HG03457 (cell line): ENCODE results near the gene SPCS1.
"Not testable (repeated sequence)": the region's sequence is repeated elsewhere in the genome, so short reads cannot be mapped to it uniquely, and the experiment has no call there.

Experiments used
- ATAC-seq: cut with Tn5 transposase; IDR thresholded peaks from one replicate; pipeline ENCODE4 v1.9.1; 2021; ENCODE audit warnings: moderate number of reproducible peaks; ENCODE audit not compliant: unreplicated experiment

SPCS1 gene

DNA sequence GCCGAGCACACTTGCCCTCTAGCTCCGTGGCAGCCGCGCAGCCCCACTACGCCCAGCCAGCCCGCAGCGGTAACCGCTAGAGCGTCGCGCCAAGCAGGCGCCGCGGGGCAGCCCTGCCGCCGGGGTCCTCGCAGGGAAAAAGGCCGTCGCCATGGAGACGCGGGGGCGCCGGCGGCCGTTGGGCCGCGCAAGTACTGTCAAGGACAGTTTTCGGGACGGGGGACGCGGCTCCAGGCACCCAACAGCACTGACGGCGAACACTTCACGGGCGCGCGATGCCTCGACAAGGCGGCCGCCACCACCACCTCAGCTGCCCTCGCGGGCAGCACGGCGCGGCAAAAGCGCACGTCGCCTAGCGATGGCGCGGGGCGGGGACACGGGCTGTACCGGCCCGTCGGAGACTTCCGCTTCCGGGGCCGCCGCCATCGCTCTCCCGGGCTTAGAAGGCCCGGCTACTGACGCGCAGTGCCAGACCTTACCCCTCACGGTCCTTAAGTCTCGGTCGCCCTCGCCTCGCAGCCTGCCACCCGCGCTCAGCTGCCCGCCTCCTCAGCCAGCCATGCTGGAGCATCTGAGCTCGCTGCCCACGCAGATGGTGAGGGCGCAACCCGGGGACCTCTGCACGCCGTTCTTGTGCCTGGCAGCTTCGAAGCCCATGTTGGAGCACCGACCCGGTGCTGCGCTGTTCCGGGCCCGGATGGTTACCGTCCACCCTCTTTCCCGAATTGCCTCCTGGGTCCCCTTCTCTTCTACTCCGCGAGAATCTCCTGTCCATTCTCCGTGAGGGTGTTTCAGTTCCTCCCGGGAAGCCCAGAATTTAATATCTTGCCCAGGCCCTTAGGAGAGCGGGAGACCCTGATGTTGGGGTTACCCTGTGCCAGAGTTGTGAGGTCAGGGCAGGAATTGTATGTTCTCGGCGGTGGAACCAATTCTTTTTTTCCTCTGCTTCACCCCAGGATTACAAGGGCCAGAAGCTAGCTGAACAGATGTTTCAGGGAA is at the start of gene SPCS1, which contains the start of gene GLT8D1:
Gene SPCS1, plus strand, starts transcription at position 419 of the 999 bp plus-strand sequence. Its CDS starts 141 bp downstream, at position 560.
Gene GLT8D1, minus strand, starts transcription at position 104 of the 999 bp plus-strand sequence. CDS start 5,331 bp downstream, outside the sequence.
- ATAC-seq, result peak; percentile 69

DNA sequence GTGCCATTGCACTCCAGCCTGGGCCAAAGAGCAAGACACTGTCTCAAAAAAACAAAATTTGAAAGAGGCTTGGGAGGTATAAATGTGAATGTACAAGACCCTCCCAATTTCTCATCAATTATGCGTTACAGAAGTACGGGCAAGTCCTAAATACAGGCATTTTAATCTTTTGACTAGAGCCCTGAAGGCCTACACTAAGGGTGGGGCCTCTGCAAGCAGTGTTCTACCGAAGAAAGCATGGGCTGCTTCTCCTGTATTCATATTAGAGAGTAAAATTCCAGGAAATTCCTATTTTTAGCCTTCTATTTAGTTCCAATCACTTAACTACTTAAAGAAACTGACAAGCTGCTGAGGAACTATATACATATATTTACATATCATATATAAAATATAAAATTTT is 45.9 kb upstream of the SPCS1 start:
- ATAC-seq, result no peak

DNA sequence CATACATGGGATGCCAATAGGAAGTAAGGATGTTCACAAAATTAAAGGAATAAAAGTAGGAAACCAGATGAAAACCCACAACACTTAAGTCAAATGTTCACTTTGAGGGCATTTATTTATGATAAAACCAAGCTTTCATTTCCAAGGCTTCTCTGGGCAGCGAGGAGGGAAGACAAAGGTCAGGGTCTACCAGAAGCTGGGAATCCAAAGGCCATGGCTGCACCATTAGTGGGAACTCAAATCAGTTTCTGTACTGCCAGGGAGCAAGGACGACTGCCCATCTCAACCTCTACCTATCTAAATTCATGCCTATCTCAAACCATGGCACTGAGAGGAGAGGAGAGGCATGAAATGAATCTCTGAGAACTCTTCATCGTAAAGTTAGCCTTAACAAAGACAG is 42.8 kb upstream of the SPCS1 start:
- no peak for ATAC-seq

DNA sequence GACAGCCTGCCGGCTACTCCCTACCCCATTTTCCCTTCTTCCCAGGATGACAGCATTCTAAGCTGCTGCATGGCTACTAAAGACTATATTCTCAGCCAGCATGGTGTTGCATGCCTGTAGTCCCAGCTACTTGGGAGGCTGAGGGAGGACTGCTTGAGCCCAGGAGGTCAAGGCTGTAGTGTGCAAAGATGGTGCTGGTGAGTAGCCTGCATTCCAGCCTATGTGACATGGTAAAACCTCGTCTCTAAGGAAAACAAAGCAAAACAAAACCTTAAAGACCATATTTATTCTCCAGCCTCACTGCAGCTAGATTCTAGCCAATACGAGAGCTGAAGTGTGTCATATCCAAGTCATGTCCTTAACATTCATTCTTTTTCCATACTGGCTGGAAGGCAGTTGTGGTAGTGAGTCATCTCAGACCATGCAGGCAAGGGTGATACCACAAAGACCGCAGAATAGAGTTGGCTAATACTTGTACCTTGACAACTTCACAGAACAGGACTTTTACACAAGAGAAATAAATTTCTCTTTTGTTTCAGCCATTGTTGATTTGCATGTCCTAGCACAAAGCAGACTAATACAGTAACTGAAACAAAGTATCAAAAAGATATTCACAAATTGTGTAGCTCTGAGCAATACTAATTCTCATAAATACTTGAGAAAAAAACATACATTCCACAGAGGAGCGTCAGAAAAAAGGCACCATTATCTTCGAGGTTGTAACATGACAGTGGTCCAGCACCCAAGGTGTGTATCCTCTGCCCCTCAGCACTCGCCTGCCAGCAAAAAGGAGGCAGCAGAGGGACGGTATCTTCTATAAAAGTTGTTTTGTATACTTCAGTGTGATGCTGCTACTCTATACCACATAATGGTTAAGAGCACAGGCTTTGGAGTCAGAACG is 35.0 kb upstream of the SPCS1 start:
- peak; percentile 53 for ATAC-seq

DNA sequence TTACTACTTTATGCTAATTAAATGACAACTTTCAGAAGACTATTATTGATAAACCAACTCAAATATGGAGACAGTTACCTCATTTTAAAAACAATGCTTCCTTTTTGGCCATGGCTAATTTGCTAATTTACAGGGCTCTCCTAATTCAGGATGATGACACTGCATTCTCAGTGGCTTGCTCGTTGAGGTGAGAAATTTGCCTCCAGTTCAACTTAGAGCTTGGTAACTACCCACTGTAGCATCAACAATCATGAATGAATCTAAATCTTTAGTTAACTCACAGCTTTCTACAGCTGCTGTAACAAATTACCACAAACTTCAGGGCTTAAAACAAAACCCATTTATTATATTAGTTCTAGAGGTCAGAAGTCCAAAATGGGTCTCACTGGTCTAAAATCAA is 34.2 kb upstream of the SPCS1 start:
- no peak for ATAC-seq

DNA sequence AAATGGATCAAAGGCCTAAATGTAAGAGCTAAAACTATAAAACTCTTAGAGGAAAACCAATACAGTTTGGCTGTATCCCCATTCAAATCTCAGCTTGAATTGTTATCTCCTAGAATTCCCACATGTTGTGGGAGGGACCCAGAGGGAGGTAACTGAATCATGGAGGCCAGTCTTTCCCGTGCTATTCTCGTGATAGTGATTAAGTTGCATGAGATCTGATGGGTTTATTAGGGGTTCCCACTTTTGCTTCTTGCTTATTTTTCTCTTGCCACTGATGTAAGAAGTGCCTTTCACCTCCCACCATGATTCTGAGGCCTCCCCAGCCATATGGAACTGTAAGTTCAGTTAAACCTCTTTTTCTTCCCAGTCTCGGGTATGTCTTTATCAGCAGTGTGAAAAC is 29.7 kb upstream of the SPCS1 start:
- not testable (repeated sequence) for ATAC-seq

DNA sequence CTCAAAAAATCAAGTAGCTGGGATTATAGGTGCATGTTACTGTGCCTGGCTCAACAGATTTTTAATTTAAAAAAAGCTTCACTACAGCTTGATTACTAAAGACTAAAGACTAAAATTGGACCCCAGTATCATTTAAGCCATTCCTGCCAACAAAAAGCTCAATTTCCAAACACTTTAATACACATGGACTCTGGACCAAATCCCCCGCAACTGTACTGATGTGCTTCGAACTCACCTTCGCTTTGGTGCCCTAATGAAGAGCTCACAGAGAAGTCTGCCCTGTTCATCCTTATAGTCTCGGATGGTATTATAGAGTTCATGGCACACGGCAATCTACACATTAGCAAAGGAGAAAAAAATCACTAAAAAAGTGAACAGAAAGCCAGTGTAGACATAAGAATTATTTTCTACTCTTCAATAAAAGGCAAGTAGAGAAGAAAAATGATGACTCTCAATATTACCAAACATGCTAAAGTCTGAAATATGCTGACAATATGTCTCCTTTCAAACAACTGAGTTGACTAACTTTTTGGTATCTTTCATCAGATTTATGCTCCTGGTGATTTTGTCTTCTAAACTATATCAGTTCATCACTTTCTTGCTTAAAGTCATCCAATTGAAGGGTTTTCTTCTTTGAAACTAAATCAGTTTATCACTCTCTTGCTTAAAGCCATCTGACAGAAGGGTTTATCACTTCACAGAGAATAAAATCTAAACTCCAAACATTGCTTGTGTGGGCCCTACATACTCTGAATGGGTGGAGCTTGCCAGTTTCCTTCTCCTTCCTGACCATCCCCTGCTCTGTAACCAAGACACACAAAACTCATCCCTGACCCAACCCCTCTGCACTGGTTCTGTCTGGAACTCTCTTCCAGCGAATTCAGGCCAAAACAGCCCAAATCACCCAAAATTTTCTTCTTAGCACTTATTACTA is 27.4 kb upstream of the SPCS1 start:
- no peak for ATAC-seq

DNA sequence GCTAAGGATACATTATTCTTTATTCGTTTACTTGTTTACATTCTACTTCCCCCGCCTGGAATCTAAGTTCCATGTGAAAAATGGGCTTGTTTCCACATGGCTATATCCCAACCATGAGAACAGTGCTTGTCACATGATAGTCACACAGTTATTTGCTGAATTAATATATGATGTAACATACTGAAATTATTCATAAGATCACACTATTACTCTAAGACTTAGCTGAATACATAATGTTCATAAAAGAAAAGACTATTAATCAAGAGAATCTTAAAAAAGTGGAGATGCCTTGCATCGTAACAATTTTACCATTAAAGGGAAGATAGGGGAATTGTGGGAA is 26.7 kb upstream of the SPCS1 start:
- ATAC-seq, result no peak

DNA sequence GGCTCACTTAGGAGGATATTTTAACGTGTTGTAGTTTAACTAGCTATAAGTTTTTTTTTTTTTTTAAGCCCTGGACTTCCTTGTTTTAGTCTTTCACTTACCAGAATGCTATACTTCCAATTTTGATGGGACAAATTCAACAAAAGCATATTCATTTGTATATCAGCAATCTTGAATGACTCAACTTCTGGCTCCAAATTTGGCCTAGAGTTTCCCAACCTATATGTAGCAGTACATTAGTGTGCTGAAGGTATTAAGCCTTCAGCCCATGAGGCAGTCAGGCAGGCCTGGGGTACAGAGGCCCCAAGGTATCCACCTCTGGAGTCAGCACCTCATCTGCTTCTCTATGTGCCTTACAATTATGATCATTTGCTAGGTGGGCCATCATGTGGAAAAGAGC is 26.1 kb upstream of the SPCS1 start:
- no peak for ATAC-seq

DNA sequence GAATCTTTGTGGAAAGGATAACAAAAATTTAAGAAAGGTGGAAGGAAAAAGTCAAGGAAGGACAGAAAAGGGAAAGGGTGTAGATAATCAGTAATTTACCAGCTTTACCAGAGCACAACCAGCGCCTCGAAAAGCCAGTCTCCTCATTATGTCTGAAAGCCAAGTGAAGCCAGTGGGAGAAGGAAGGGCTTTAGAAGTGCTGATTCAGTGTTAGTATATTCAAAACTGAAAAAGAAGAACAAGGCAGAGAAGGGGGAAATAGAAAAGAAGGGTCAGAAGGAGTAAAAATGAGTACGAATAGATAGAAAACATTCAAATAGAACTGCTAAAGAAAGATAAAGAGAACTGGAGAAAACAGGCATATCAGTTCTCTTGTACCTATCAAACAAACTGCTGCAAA is 24.3 kb upstream of the SPCS1 start:
- no peak for ATAC-seq

DNA sequence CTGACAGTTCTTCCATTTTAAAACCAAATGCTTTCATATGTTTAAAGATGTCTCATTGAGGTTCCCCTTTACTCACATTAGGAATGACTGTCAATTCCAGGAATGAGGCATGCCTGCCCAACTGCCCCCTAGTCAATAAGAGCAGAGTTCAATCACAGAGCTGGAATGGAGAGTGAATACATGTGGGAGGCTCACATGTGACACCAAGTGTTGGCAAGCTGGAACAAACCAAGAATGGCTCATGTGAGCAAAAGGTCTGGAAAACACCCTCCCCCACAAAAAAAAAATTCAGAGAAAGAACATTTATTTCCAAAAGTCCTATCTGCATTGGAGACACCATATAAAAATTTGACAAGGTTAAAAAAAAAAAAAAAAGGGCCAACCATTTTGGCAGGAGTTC is 23.9 kb upstream of the SPCS1 start:
- no peak for ATAC-seq

DNA sequence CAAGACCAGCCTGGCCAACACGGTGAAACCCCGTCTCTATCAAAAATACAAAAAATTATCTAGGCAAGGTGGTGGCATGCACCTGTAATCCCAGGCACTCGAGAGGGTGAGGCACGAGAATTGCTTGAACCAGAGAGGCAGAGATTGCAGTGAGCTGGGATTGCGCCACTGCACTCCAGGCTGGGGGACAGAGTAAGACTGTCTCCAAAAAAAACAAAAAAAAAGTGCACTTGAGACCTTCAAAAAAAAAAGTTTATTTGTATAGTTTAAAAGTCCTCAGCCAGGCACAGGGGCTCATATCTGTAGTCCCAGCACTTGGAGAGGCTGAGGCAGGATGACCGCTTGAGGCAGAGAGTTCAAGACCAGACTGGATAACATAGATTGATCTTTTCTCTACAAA is 22.3 kb upstream of the SPCS1 start:
- ATAC-seq, result no peak

DNA sequence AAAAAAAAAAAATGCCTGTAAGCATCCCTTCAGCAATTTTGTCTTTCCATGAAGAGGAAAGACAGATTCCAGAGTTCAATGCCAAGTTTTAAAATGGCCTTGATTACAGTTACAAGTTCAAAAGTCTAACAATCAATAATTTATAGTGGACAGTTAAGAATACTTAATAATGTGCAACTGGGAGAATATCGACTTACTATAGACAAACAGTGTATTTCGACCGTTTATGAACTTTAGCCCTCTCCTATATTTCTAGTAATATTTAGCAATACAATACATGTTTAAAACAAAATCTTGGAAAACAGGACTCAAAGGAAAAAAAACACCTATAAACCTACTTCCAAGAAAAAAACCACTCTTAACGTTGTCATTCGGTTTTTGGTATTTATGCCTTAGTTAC is 21.7 kb upstream of the SPCS1 start:
- ATAC-seq, result no peak

DNA sequence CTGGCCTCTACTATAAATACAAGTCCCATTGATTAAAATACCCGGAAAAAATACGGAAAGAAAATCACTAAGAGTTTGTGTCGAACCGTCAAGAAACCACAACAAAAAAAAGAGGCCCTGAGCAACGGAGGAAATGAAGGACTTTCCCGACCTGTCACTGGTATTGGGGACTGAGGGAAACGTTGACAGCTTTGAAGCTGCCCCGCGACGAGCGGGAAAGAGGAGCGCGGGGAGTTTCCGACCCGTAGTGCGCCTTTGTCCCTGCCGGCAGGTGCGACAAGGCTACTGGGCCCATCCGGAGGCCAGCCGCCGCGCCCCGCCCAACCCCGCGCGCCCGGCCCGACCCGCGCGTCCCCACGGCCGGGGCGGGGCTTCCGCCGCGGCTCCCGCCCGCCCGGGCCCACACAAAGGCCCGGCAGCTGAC is 20.6 kb upstream of the SPCS1 start:
- ATAC-seq, result peak; percentile 78

DNA sequence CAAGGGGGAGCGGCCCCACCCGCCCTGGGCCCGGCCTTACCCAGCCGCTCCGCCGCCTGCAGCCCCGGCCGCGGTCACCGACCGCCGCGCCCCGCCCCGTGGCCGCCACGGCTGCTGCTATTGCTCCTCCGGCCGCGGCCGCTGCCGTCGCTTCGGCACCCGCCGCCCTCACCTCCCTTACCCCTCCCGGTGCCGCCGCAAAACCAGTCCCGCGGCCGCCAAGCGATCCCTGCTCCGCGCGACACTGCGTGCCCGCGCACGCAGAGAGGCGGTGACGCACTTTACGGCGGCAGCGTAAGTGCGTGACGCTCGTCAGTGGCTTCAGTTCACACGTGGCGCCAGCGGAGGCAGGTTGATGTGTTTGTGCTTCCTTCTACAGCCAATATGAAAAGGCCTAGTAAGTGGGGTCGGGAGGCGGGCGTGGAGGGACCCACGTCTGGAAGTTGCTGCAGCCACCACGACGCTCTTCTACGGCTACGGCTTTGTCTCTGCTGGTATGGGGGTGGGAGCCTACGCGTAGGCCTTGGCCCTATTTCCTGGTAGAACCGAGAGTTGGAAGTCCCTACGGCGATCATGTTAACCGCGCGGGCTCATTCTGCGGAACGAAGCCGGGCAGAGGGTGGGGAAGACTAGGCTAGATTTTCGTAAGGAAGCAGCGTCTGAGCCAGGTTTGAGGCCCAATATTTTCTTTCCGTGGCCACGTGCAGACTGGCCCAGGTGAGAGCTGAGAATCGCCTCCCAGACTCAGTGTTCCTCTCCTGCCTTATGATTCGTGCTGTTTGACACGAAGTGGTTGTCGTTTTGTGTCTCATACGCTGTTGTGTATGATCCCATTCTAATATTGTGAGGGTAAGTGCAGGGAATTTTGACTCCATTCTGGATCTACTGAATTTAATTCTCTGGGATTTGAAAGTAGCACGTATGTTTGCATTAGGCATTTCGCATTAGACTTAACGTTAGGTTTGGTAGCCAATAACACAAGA is 19.9 kb upstream of the SPCS1 start, which contains the start of the genes GNL3 and PBRM1:
Gene GNL3, plus strand, starts transcription at position 324 of the 983 bp plus-strand sequence. Its CDS starts 61 bp downstream, at position 385.
Gene PBRM1, minus strand, starts transcription at position 205 of the 983 bp plus-strand sequence.
- peak; percentile 41 for ATAC-seq

DNA sequence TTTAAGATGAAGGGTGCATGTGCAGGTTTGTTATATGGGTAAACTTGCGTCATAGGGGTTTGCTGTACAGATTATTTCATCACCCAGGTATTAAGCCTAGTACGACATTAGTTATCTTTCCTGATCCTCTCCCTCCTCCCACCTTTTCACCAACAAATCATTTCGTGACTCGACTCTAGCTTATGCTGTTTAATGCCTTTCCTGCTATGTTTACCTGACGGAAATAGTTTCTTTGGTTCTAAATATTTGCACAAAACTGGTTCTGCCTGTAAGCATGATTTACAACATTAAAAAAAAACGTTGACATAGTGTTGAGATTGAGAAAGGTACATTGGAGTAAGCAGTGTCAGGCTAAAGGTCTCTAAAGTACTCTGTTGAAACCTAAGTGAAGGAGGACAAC is 17.6 kb upstream of the SPCS1 start:
- ATAC-seq, result no peak

DNA sequence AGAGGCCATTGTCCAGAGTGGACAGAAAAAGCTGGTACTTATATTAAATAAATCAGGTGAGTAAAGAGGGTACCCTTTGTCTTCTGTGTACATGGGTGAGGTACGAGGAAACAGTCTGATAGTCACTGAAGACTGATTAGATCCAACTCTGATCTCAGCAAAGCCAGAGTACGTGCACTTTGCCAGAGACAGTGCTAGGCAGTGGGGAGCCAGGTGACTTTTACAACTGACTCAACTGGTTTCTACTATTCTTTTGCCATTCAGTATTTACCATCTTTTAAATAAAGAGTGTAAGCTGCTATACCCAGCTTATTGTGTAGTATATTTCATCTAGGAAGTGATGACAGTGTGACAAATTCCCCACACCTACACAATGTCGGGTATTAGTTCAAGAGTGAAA is 16.8 kb upstream of the SPCS1 start:
- ATAC-seq, result no peak

DNA sequence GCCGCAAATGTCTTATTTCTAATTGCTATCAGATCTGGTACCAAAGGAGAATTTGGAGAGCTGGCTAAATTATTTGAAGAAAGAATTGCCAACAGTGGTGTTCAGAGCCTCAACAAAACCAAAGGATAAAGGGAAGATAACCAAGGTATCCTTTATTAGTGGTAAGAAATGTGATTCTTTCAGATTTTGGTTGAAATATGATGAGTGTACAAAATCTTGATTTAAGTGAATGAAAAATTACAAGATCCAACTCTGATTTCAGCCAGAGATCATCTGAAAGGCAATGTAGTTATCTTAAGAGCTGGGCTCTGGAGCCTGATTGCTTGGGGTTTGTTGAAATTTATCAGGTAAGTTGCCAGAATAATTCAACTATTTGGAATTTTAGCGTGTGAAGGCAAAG is 15.3 kb upstream of the SPCS1 start:
- ATAC-seq, result no peak

DNA sequence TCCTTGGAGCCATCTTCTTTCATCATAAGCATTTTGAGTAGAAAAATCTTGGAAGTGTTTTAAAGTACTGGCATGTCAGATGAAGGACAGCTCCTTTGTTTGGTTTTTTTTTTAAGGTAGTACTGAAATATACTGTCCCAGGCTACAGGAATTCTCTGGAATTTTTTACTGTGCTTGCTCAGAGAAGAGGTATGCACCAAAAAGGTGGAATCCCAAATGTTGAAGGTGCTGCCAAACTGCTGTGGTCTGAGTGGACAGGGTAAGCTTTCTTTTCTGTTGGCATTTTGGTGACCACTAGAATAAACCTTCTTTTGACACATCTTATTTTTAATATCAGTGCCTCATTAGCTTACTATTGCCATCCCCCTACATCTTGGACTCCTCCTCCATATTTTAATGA is 12.8 kb upstream of the SPCS1 start:
- no peak for ATAC-seq
